K562 (cell line): Measurements from ENCODE around the gene COL7A1. TPM values are rescaled to one million over a fixed set of nuclear protein-coding genes. Genes with fewer than 3 reads are reported as not detected.

Experiments
- ATF7 ChIP-seq: fragments of 450-650 bp; IDR thresholded peaks from 2 replicates; pipeline ENCODE4 v1.7.1; 2014; ENCODE audit warnings: mild to moderate bottlenecking, moderate library complexity
- GTF2E2 ChIP-seq: fragments of 200-800 bp; sonication (Bioruptor generic); IDR thresholded peaks from 2 replicates; pipeline ENCODE4 v1.6.1; 2016; ENCODE audit warnings: missing genetic modification characterization, missing compliant biosample characterization
- HCFC1 ChIP-seq: IDR thresholded peaks from 2 replicates; pipeline ENCODE4 v1.6.1; 2012; ENCODE audit warnings: low read depth, low read length, improper control_type of control experiment
- HLTF ChIP-seq: fragments of 450-650 bp; IDR thresholded peaks from 2 replicates; pipeline ENCODE4 v1.6.1; 2016
- LEF1 ChIP-seq: fragments of 450-650 bp; IDR thresholded peaks from 2 replicates; pipeline ENCODE4 v1.6.1; 2016; ENCODE audit warnings: mild to moderate bottlenecking
- MEIS2 ChIP-seq: fragments of 450-650 bp; IDR thresholded peaks from 2 replicates; pipeline ENCODE4 v1.6.1; 2014; ENCODE audit warnings: mild to moderate bottlenecking; ENCODE audit not compliant: partially characterized antibody
- NFE2 ChIP-seq: IDR thresholded peaks from 2 replicates; pipeline ENCODE4 v1.6.1; 2014; ENCODE audit warnings: antibody characterized with exemption, low read depth
- NRF1 ChIP-seq, 2 experiments: fragments of 450-650 bp; IDR thresholded peaks in 1 of 2; conservative IDR thresholded peaks in 1 of 2; 2 replicates each; pipeline ENCODE4 v1.6.1; 2014; ENCODE audit warnings: mild to moderate bottlenecking in 2 of 2
- RB1 ChIP-seq: fragments of 450-650 bp; IDR thresholded peaks from 2 replicates; pipeline ENCODE4 v1.6.1; 2017; ENCODE audit warnings: low read depth, mild to moderate bottlenecking
- SMARCA4 ChIP-seq: fragments of 450-650 bp; IDR thresholded peaks from 2 replicates; pipeline ENCODE4 v1.6.1; 2016
- SRSF1 ChIP-seq: fragments of 200-400 bp; formaldehyde crosslinking; IDR thresholded peaks from 2 replicates; pipeline ENCODE4 v1.6.1; 2017; ENCODE audit warnings: mild to moderate bottlenecking, low read depth, low read length, moderate library complexity
- TAL1 ChIP-seq: fragments of 450-650 bp; IDR thresholded peaks from 2 replicates; pipeline ENCODE4 v1.6.1; 2016; ENCODE audit warnings: mild to moderate bottlenecking
- U2AF2 ChIP-seq: fragments of 200-400 bp; formaldehyde crosslinking; optimal IDR thresholded peaks from 2 replicates; pipeline ENCODE3; 2017; ENCODE audit warnings: low read depth, mild to moderate bottlenecking, low read length
- XRCC3 ChIP-seq: fragments of 450-650 bp; IDR thresholded peaks from 2 replicates; pipeline ENCODE4 v1.6.1; 2017; ENCODE audit warnings: mild to moderate bottlenecking, moderate library complexity
- ZBTB7A ChIP-seq: IDR thresholded peaks from 2 replicates; pipeline ENCODE4 v1.6.1; 2011; ENCODE audit warnings: low read depth, mild to moderate bottlenecking, low read length, moderate library complexity, borderline replicate concordance; ENCODE audit not compliant: control insufficient read depth
- ZKSCAN3 ChIP-seq: fragments of 250-450 bp; sonication (Bioruptor Pico); IDR thresholded peaks from 2 replicates; pipeline ENCODE4 v1.4.0; 2020
- ZNF212 ChIP-seq: fragments of 450-650 bp; formaldehyde crosslinking; IDR thresholded peaks from 2 replicates; pipeline ENCODE4 v1.4.0; 2020; ENCODE audit warnings: mild to moderate bottlenecking
- ZNF274 ChIP-seq: IDR thresholded peaks from 2 replicates; pipeline ENCODE4 v1.6.1; 2011; ENCODE audit warnings: low read depth, mild to moderate bottlenecking, low read length, moderate library complexity, borderline replicate concordance
- polyA plus RNA-seq, 8 experiments: library from polyadenylated mRNA; depleted of rRNA in 4 of 8; stranded (reverse) in 5 of 8; unstranded in 3 of 8; fragments of >200 nt; fragmentation: Nextera tagmentation in 2 of 8; fragmentation: Illumina TruSeq in 1 of 8; extraction: Ambion mirVana in 2 of 8; extraction: Trizol in 1 of 8; gene quantifications; 2 replicates each; pipeline versions ENCODE4 v1.2.1 to v1.2.3, GENCODE V29; 2011 to 2014; ENCODE audit warnings: inconsistent platforms in 1 of 8, missing spikeins in 1 of 8
- total RNA-seq, 7 experiments: library from RNA; depleted of rRNA in 6 of 7; stranded (reverse); fragments of >200 nt in 6 of 7; fragmentation: Illumina TruSeq in 2 of 7; extraction: Trizol in 2 of 7; gene quantifications; 2 replicates each; pipeline versions ENCODE4 v1.2.1 to v1.2.3, GENCODE V29; 2011 to 2021; ENCODE audit warnings: low replicate concordance in 1 of 7
- TF ChIP-seq, protein P1 (sequence below), 2 experiments: IDR thresholded peaks; 2 replicates each; pipeline ENCODE4 v1.6.1; 2011; ENCODE audit warnings: borderline replicate concordance in 1 of 2, control low read depth in 1 of 2, low read depth in 1 of 2, low read length in 1 of 2, mild to moderate bottlenecking in 1 of 2, mixed read lengths in 1 of 2, moderate library complexity in 1 of 2; ENCODE audit not compliant: insufficient read depth in 1 of 2, insufficient read length in 1 of 2, poor library complexity in 1 of 2, severe bottlenecking in 1 of 2; ENCODE audit errors: extremely low read depth in 1 of 2
- TF ChIP-seq, protein P2 (sequence below): fragments of 200-800 bp; sonication (Bioruptor generic); IDR thresholded peaks from 2 replicates; pipeline ENCODE4 v1.6.1; 2016; ENCODE audit warnings: missing genetic modification characterization, missing compliant biosample characterization
- TF ChIP-seq, protein P3 (sequence below): fragments of 150-350 bp; conservative IDR thresholded peaks from 2 replicates; pipeline ENCODE4 v1.6.1; 2014; ENCODE audit warnings: low read length

Gene COL7A1
- total and polyA plus RNA-seq, 9 of the 15 experiments (the other 6 are each of a cell fraction or from before 2014, with no cell fraction given): 0.09 to 0.66 (median 0.35) TPM; not detected in 3

DNA sequence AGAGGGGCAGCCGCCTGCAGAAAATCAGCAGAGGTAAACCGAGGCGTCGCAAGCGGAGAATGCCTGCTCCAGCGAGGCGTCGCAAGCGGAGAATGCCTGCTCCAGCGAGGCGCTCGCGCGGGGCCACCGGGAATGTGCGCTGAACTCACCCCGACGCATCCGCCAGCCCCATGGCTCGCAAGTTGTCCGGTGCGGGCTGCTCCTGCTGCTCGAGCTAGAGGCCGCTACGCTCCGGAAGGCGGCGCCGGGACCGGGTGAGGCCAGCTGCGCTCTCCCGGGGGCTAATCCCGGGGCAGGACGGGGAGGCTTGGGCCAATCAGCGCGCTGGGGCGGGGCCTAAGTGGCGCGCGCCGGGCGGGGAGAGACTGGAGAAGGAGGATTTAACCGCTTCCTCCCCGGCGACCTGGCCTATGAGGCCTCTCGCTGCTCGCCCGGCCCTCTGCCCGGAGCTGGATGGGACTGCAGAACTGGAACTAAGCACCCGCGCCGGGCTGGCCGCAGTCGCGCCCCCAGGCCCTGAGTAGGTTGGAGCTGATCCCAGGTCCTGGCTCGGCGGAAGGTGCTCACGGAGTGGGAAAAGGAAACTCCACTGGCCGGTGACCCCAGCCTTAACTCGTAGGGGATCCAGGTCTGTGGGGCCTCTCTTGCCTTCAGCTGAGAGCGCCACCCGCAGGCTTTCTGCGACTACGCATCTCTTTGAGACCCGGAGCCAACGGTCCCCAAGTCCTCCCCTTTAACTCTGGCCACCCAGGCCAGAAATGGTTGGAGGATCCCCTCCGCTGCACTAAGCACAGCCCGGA lies 40.3 kb upstream of the COL7A1 start, which contains the start of gene SLC26A6 (continued):
- TF ChIP-seq SMARCA4 (no peak), TAL1 (no peak), SRSF1 (no peak), HLTF (no peak), ATF7 (peak; percentile 52; the same call in 1 of the 2 replicates), NRF1 (conservative IDR thresholded peaks at IDR 0.05 in 1 of 2, IDR thresholded peaks at IDR 0.05 in 1 of 2) (peak; percentile 81 to 85), LEF1 (no peak), ZBTB7A (no peak; the same call in 1 of the 2 replicates), MEIS2 (no peak), U2AF2 (no peak), ZNF274 (no peak), RB1 (no peak; the same call in none of the 2 replicates), XRCC3 (no peak), ZNF212 (CRISPR knock-in tag) (no peak), NFE2 (no peak), GTF2E2 (tag) (no peak), HCFC1 (no peak; the same call in 1 of the 2 replicates), ZKSCAN3 (no peak)
- TF ChIP-seq, protein P1, sequence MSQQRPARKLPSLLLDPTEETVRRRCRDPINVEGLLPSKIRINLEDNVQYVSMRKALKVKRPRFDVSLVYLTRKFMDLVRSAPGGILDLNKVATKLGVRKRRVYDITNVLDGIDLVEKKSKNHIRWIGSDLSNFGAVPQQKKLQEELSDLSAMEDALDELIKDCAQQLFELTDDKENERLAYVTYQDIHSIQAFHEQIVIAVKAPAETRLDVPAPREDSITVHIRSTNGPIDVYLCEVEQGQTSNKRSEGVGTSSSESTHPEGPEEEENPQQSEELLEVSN (IDR thresholded peaks at IDR 0.05; ENCODE audit: borderline replicate concordance in 1 of 2, extremely low read depth in 1 of 2, insufficient read depth in 1 of 2, insufficient read length in 1 of 2, low read depth in 1 of 2, low read length in 1 of 2, poor library complexity in 1 of 2, severe bottlenecking in 1 of 2): no peak
- TF ChIP-seq, protein P2, sequence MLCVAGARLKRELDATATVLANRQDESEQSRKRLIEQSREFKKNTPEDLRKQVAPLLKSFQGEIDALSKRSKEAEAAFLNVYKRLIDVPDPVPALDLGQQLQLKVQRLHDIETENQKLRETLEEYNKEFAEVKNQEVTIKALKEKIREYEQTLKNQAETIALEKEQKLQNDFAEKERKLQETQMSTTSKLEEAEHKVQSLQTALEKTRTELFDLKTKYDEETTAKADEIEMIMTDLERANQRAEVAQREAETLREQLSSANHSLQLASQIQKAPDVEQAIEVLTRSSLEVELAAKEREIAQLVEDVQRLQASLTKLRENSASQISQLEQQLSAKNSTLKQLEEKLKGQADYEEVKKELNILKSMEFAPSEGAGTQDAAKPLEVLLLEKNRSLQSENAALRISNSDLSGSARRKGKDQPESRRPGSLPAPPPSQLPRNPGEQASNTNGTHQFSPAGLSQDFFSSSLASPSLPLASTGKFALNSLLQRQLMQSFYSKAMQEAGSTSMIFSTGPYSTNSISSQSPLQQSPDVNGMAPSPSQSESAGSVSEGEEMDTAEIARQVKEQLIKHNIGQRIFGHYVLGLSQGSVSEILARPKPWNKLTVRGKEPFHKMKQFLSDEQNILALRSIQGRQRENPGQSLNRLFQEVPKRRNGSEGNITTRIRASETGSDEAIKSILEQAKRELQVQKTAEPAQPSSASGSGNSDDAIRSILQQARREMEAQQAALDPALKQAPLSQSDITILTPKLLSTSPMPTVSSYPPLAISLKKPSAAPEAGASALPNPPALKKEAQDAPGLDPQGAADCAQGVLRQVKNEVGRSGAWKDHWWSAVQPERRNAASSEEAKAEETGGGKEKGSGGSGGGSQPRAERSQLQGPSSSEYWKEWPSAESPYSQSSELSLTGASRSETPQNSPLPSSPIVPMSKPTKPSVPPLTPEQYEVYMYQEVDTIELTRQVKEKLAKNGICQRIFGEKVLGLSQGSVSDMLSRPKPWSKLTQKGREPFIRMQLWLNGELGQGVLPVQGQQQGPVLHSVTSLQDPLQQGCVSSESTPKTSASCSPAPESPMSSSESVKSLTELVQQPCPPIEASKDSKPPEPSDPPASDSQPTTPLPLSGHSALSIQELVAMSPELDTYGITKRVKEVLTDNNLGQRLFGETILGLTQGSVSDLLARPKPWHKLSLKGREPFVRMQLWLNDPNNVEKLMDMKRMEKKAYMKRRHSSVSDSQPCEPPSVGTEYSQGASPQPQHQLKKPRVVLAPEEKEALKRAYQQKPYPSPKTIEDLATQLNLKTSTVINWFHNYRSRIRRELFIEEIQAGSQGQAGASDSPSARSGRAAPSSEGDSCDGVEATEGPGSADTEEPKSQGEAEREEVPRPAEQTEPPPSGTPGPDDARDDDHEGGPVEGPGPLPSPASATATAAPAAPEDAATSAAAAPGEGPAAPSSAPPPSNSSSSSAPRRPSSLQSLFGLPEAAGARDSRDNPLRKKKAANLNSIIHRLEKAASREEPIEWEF (CRISPR knock-in tag): no peak
- TF ChIP-seq, protein P3, sequence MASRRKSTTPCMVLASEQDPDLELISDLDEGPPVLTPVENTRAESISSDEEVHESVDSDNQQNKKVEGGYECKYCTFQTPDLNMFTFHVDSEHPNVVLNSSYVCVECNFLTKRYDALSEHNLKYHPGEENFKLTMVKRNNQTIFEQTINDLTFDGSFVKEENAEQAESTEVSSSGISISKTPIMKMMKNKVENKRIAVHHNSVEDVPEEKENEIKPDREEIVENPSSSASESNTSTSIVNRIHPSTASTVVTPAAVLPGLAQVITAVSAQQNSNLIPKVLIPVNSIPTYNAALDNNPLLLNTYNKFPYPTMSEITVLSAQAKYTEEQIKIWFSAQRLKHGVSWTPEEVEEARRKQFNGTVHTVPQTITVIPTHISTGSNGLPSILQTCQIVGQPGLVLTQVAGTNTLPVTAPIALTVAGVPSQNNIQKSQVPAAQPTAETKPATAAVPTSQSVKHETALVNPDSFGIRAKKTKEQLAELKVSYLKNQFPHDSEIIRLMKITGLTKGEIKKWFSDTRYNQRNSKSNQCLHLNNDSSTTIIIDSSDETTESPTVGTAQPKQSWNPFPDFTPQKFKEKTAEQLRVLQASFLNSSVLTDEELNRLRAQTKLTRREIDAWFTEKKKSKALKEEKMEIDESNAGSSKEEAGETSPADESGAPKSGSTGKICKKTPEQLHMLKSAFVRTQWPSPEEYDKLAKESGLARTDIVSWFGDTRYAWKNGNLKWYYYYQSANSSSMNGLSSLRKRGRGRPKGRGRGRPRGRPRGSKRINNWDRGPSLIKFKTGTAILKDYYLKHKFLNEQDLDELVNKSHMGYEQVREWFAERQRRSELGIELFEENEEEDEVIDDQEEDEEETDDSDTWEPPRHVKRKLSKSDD: no peak
